ENCODE data around the gene SMIM21. TPM values are rescaled to one million over a fixed set of nuclear protein-coding genes. Genes with fewer than 3 reads are reported as not detected.

Gene SMIM21
- total and polyA plus RNA-seq, 2 of the 8 experiments (the other 6 are each of a cell fraction or from before 2014, with no cell fraction given), result not detected

GRCh38 chr18:75473316-75473715 is 45.8 kb upstream of the SMIM21 start:
- no peaks in the 10 kb centered on the region for H3K23me2 ChIP-seq (ENCODE audit: low read depth, low read length)
- H3K79me2 ChIP-seq (ENCODE audit: control insufficient read depth in 1 of 2, insufficient read depth in 2 of 2, low read length in 2 of 2), result no peaks in the 10 kb centered on the region
- H2BK5ac ChIP-seq (ENCODE audit: low read depth, low read length), result no peak overlapping the region
- H4K8ac ChIP-seq (ENCODE audit: extremely low read depth, insufficient read depth, low read length), result no peak overlapping the region
- H3K27me3 ChIP-seq (replicated peaks in 1 of 4; ENCODE audit: control insufficient read depth in 3 of 4, extremely low read depth in 1 of 4, insufficient read depth in 3 of 4, low read length in 3 of 4), result no peaks in the 10 kb centered on the region
- no peak overlapping the region for H3K4me2 ChIP-seq (ENCODE audit: insufficient read depth in 1 of 2, low read depth in 2 of 2, low read length in 2 of 2)
- no peak for DNase-seq (ENCODE audit: low read depth in 1 of 2, low spot score in 2 of 2)
- H2BK120ac ChIP-seq (replicated peaks; ENCODE audit: low read depth, low read length), result no peak overlapping the region
- H2BK15ac ChIP-seq (ENCODE audit: low read length), result no peak overlapping the region
- ChIA-PET CTCF (ENCODE audit: partially characterized antibody) (no interaction called here), POLR2A (ENCODE audit: partially characterized antibody) (no interaction called here)
- H3K9me3 ChIP-seq (ENCODE audit: insufficient read depth in 2 of 2, low read depth in 1 of 2, low read length in 1 of 2), result no peaks in the 10 kb centered on the region
- FAIRE-seq, result no peak
- H2BK20ac ChIP-seq (ENCODE audit: low read length), result no peak overlapping the region
- H3K18ac ChIP-seq (ENCODE audit: extremely low read depth, low read length), result no peak overlapping the region
- H3K4me3 ChIP-seq (ENCODE audit: extremely low read depth in 1 of 4, insufficient read depth in 2 of 4, low read depth in 3 of 4, low read length in 4 of 4), result no peak overlapping the region
- no peak overlapping the region for H2AFZ ChIP-seq (ENCODE audit: low read length)
- H3K36me3 ChIP-seq (ENCODE audit: control insufficient read depth in 2 of 4, insufficient read depth in 4 of 4, low read length in 3 of 4), result no peaks in the 10 kb centered on the region
- no peak overlapping the region for H3K23ac ChIP-seq (ENCODE audit: insufficient read length)
- no peak overlapping the region for H4K5ac ChIP-seq (ENCODE audit: insufficient read length, low read depth, low read length)
- no peak overlapping the region for H3K14ac ChIP-seq (ENCODE audit: insufficient read length)
- H4K20me1 ChIP-seq (replicated peaks in 1 of 2; ENCODE audit: control insufficient read depth in 1 of 2, insufficient read depth in 2 of 2, low read length in 2 of 2), result no peaks in the 10 kb centered on the region
- H2AK5ac ChIP-seq (ENCODE audit: low read depth, low read length), result no peak overlapping the region
- H3K9ac ChIP-seq (replicated peaks in 1 of 4; ENCODE audit: extremely low read depth in 1 of 4, low read depth in 3 of 4, low read length in 3 of 4), result no peak overlapping the region
- H3K4ac ChIP-seq (replicated peaks; ENCODE audit: insufficient read length, low read depth, low read length), result no peak overlapping the region
- WGBS, 2 experiments (ENCODE audit: extremely low coverage in 1 of 2, insufficient coverage in 1 of 2, insufficient read length in 1 of 2, insufficient replicate concordance in 2 of 2, low coverage in 1 of 2, low lambda C conversion rate in 2 of 2, missing lambda C conversion rate in 1 of 2), result 99% methylated on average over 4 of the region's 4 CpGs; no CpG with 5 or more reads in 1 of the 2 experiments
- no peak overlapping the region for H3K27ac ChIP-seq (ENCODE audit: low read depth, low read length)
- H3K4me1 ChIP-seq (replicated peaks in 1 of 4; ENCODE audit: control insufficient read depth in 3 of 4, insufficient read depth in 4 of 4, low read length in 3 of 4), result peaks cover 0 to 2% (median 0%) of the 10 kb centered on the region in 4 experiments; a peak in 2 of 7 replicates
- H3K56ac ChIP-seq (replicated peaks; ENCODE audit: insufficient read length, low read depth, low read length), result no peak overlapping the region
- TF ChIP-seq GABPA (IDR thresholded peaks at IDR 0.05; ENCODE audit: borderline replicate concordance, insufficient read depth, low read length), result no peak
- no peak for TF ChIP-seq SP2 (IDR thresholded peaks at IDR 0.05; ENCODE audit: low read length)
- no peak for TF ChIP-seq RAD21 (IDR thresholded peaks at IDR 0.05 in 1 of 2, conservative IDR thresholded peaks at IDR 0.05 in 1 of 2; ENCODE audit: low read depth in 2 of 2, low read length in 2 of 2)
- TF ChIP-seq HDAC2 (IDR thresholded peaks at IDR 0.05; ENCODE audit: borderline replicate concordance in 1 of 2, low read depth in 2 of 2, low read length in 2 of 2), result no peak
- TF ChIP-seq EP300 (IDR thresholded peaks at IDR 0.05; ENCODE audit: borderline replicate concordance in 1 of 2, low read depth in 2 of 2, low read length in 2 of 2), result no peak
- TF ChIP-seq FOSL1 (IDR thresholded peaks at IDR 0.05; ENCODE audit: insufficient read depth, low read depth, low read length), result no peak
- H3K79me1 ChIP-seq (ENCODE audit: low read depth, low read length), result no peaks in the 10 kb centered on the region
- no peak overlapping the region for H2BK12ac ChIP-seq (ENCODE audit: low read depth, low read length)
- no peak overlapping the region for H4K91ac ChIP-seq (replicated peaks; ENCODE audit: insufficient read length, low read length)
